SK-N-SH (cell line): ENCODE measurements around the gene FAM227A. TPM values are rescaled to one million over a fixed set of nuclear protein-coding genes. Genes with fewer than 3 reads are reported as not detected.

ENCODE experiments used
- CTCF ChIA-PET: fragments of 300-600, 350-600 bp; formaldehyde crosslinking; extraction: SDS; loops from one replicate; lab custom pipeline; 2021; lab: Yijun Ruan, JAX
- POLR2A ChIA-PET: fragments of 350-600 bp; sonication (Branson Sonifier 250); formaldehyde crosslinking; extraction: SDS; loops from one replicate; lab custom pipeline; 2020; ENCODE audit warnings: antibody characterized with exemption, inconsistent platforms; lab: Yijun Ruan, JAX
- DNase-seq: peaks from one replicate; pipeline ENCODE4 v3.0.0; 2012
- H2AFZ ChIP-seq: fragments of 200-600 bp; sonication (generic); 2 replicates; pipeline ENCODE4 v1.8.1; 2016; ENCODE audit warnings: antibody characterized with exemption, mild to moderate bottlenecking, low read depth
- H3F3A ChIP-seq: fragments of 200-600 bp; sonication (generic); replicated peaks from 2 replicates; pipeline ENCODE3; 2016; ENCODE audit warnings: antibody characterized with exemption, mild to moderate bottlenecking; ENCODE audit not compliant: insufficient read depth
- H3K27ac ChIP-seq, 2 experiments: fragments of 200-500 bp in 1 of 2; fragments of 200-600 bp in 1 of 2; sonication (Bioruptor generic) in 1 of 2; sonication (generic), shearing (Covaris generic) in 1 of 2; 2 replicates each; pipeline versions ENCODE4 v1.5.1 to v1.6.1; 2014 to 2016; ENCODE audit warnings: low read depth in 2 of 2, inconsistent platforms in 1 of 2, low read length in 1 of 2, mild to moderate bottlenecking in 1 of 2, mixed read lengths in 1 of 2
- H3K27me3 ChIP-seq: fragments of 200-600 bp; sonication (generic), shearing (Covaris generic); 2 replicates; pipeline ENCODE4 v1.6.1; 2016; ENCODE audit warnings: mixed run types; ENCODE audit not compliant: insufficient read depth
- H3K36me3 ChIP-seq, 2 experiments: fragments of 200-500 bp in 1 of 2; fragments of 200-600 bp in 1 of 2; sonication (Bioruptor generic) in 1 of 2; sonication (generic) in 1 of 2; replicated peaks in 1 of 2; 2 replicates each; pipeline versions ENCODE3 to v1.5.1; 2014 to 2016; ENCODE audit warnings: low read length in 1 of 2, mild to moderate bottlenecking in 1 of 2; ENCODE audit not compliant: insufficient read depth in 2 of 2, control insufficient read depth in 1 of 2
- H3K4me1 ChIP-seq, 2 experiments: fragments of 200-500 bp in 1 of 2; fragments of 200-600 bp in 1 of 2; sonication (Bioruptor generic) in 1 of 2; sonication (generic), shearing (Covaris generic) in 1 of 2; 2 replicates each; pipeline versions ENCODE4 v1.5.1 to v1.6.1; 2014 to 2016; ENCODE audit warnings: low read depth in 1 of 2, low read length in 1 of 2, mixed run types in 1 of 2; ENCODE audit not compliant: insufficient read depth in 2 of 2, control insufficient read depth in 1 of 2
- H3K4me2 ChIP-seq: fragments of 200-600 bp; sonication (generic), shearing (Covaris generic); 2 replicates; pipeline ENCODE4 v1.6.1; 2017; ENCODE audit warnings: mixed run types
- H3K4me3 ChIP-seq, 2 experiments: fragments of 200-500 bp in 1 of 2; fragments of 200-600 bp in 1 of 2; sonication (Bioruptor generic) in 1 of 2; sonication (generic), shearing (Covaris generic) in 1 of 2; 2 replicates each; pipeline versions ENCODE4 v1.5.1 to v1.8.1; 2014 to 2016; ENCODE audit warnings: low read depth in 2 of 2, inconsistent platforms in 1 of 2, low read length in 1 of 2, mild to moderate bottlenecking in 1 of 2, mixed read lengths in 1 of 2, moderate library complexity in 1 of 2
- H3K79me2 ChIP-seq: fragments of 200-600 bp; sonication (generic); 2 replicates; pipeline ENCODE4 v1.8.1; 2017; ENCODE audit warnings: mild to moderate bottlenecking; ENCODE audit not compliant: insufficient read depth
- H3K9ac ChIP-seq: fragments of 200-600 bp; sonication (generic); 2 replicates; pipeline ENCODE4 v1.6.1; 2017; ENCODE audit warnings: mixed run types
- H3K9me2 ChIP-seq: fragments of 200-600 bp; sonication (generic); 2 replicates; pipeline ENCODE4 v1.6.1; 2017; ENCODE audit warnings: mixed run types
- H3K9me3 ChIP-seq: fragments of 200-600 bp; sonication (generic); 2 replicates; pipeline ENCODE4 v1.6.1; 2017; ENCODE audit warnings: mixed run types, mild to moderate bottlenecking, moderate library complexity
- H4K20me1 ChIP-seq: fragments of 200-600 bp; sonication (generic); 2 replicates; pipeline ENCODE4 v1.6.1; 2017; ENCODE audit warnings: mild to moderate bottlenecking, mixed run types; ENCODE audit not compliant: insufficient read depth
- CHD2 ChIP-seq: fragments of 150-350 bp; IDR thresholded peaks from 2 replicates; pipeline ENCODE4 v1.6.1; 2018; ENCODE audit warnings: low read length; ENCODE audit not compliant: partially characterized antibody
- ELF1 ChIP-seq: IDR thresholded peaks from 2 replicates; pipeline ENCODE4 v1.4.0; 2012
- FOSL2 ChIP-seq: IDR thresholded peaks from 2 replicates; pipeline ENCODE4 v1.4.0; 2012; ENCODE audit warnings: low read depth, mild to moderate bottlenecking, moderate library complexity, borderline replicate concordance
- GATA2 ChIP-seq: sonication (generic); formaldehyde crosslinking; IDR thresholded peaks from 2 replicates; pipeline ENCODE4 v1.5.0; 2020; ENCODE audit warnings: mild to moderate bottlenecking, missing genetic modification reagents
- MXI1 ChIP-seq: IDR thresholded peaks from 2 replicates; pipeline ENCODE4 v1.6.1; 2012; ENCODE audit warnings: mild to moderate bottlenecking, low read depth, low read length, improper control_type of control experiment
- NFIC ChIP-seq: IDR thresholded peaks from 2 replicates; pipeline ENCODE4 v1.4.0; 2012; ENCODE audit warnings: borderline replicate concordance
- NRF1 ChIP-seq: IDR thresholded peaks from 2 replicates; pipeline ENCODE4 v1.6.1; 2012; ENCODE audit warnings: low read depth, mild to moderate bottlenecking, low read length
- RCOR1 ChIP-seq: fragments of 150-350 bp; IDR thresholded peaks from 2 replicates; pipeline ENCODE4 v1.6.1; 2017; ENCODE audit warnings: antibody characterized with exemption, low read length
- RFX5 ChIP-seq: IDR thresholded peaks from 2 replicates; pipeline ENCODE4 v1.6.1; 2012; ENCODE audit warnings: mild to moderate bottlenecking, improper control_type of control experiment, low read length
- RXRA ChIP-seq: IDR thresholded peaks from 2 replicates; pipeline ENCODE4 v1.4.0; 2012; ENCODE audit warnings: low read depth, mild to moderate bottlenecking, borderline replicate concordance
- YY1 ChIP-seq: IDR thresholded peaks from 2 replicates; pipeline ENCODE4 v1.4.0; 2012; ENCODE audit warnings: low read depth, mild to moderate bottlenecking
- WGBS: methylation state at CpG from one replicate; pipeline ENCODE4 v1.1.6; 2017; ENCODE audit warnings: low lambda C conversion rate; 5-methylcytosine and 5-hydroxymethylcytosine counted together
- polyA plus RNA-seq, 3 experiments: library from polyadenylated mRNA; depleted of rRNA; stranded (reverse); fragments of >200 nt; gene quantifications; 2 replicates each; pipeline ENCODE4 v1.2.3, GENCODE V29; 2012
- TF ChIP-seq, protein P1 (sequence below): IDR thresholded peaks from 2 replicates; pipeline ENCODE4 v1.6.1; 2012; ENCODE audit warnings: mild to moderate bottlenecking, low read depth, low read length, moderate library complexity
- TF ChIP-seq, protein P2 (sequence below): IDR thresholded peaks from 2 replicates; pipeline ENCODE4 v1.4.0; 2012; ENCODE audit warnings: low read depth, borderline replicate concordance
- TF ChIP-seq, protein P3 (sequence below): IDR thresholded peaks from 2 replicates; pipeline ENCODE4 v1.4.0; 2012; ENCODE audit warnings: low read depth, borderline replicate concordance
- TF ChIP-seq, protein P4 (sequence below): fragments of 200-600 bp; sonication (generic); IDR thresholded peaks from 2 replicates; pipeline ENCODE4 v1.6.1; 2017; ENCODE audit warnings: antibody characterized with exemption, mild to moderate bottlenecking, moderate library complexity

Gene FAM227A
- polyA plus RNA-seq, 1 of the 3 experiments (the other 2 are of a cell fraction) = 1.2 TPM

DNA sequence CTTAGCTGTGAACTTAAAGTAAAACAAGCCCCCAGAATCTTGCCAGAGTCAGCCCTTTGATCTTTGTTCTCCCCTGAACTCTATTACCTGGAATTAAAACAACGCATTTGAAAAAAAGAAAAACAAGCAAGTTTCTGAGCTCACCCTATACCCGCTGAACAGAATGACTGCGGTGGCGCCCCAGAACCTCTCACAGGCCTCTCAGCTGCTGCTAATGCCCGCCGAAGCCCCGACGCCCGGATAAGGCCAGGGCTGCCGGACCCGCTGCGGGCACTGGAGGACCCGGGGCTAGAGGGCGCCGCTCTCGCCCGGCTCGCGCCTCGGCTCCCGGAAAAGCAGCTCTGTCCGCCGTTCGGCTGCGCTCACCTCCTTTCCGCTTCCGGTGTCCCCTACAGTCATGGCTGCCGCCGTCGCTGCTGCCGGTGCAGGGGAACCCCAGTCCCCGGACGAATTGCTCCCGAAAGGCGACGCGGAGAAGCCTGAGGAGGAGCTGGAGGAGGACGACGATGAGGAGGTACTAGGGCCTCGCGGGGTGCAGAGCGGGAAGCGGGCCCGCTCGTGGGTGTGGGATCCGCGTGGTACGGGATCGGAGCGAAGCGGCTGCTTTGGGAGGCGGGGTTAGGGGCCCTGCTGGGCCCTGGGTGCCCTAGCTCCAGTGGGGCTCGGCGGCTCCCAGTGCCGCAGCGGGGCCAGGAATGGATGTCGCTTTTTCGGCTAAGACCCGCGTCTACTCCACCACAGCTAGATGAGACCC lies 25.6 kb upstream of the FAM227A start, which contains the start of gene TOMM22 (continued):
- TF ChIP-seq NRF1 (no peak), MXI1 (peak; percentile 64; the same call in 1 of the 2 replicates), RXRA (no peak), YY1 (peak; percentile 96), GATA2 (CRISPR knock-in tag) (no peak)
- TF ChIP-seq, protein P1, sequence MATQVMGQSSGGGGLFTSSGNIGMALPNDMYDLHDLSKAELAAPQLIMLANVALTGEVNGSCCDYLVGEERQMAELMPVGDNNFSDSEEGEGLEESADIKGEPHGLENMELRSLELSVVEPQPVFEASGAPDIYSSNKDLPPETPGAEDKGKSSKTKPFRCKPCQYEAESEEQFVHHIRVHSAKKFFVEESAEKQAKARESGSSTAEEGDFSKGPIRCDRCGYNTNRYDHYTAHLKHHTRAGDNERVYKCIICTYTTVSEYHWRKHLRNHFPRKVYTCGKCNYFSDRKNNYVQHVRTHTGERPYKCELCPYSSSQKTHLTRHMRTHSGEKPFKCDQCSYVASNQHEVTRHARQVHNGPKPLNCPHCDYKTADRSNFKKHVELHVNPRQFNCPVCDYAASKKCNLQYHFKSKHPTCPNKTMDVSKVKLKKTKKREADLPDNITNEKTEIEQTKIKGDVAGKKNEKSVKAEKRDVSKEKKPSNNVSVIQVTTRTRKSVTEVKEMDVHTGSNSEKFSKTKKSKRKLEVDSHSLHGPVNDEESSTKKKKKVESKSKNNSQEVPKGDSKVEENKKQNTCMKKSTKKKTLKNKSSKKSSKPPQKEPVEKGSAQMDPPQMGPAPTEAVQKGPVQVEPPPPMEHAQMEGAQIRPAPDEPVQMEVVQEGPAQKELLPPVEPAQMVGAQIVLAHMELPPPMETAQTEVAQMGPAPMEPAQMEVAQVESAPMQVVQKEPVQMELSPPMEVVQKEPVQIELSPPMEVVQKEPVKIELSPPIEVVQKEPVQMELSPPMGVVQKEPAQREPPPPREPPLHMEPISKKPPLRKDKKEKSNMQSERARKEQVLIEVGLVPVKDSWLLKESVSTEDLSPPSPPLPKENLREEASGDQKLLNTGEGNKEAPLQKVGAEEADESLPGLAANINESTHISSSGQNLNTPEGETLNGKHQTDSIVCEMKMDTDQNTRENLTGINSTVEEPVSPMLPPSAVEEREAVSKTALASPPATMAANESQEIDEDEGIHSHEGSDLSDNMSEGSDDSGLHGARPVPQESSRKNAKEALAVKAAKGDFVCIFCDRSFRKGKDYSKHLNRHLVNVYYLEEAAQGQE = no peak; the same call in 1 of the 2 replicates
- TF ChIP-seq, protein P2, sequence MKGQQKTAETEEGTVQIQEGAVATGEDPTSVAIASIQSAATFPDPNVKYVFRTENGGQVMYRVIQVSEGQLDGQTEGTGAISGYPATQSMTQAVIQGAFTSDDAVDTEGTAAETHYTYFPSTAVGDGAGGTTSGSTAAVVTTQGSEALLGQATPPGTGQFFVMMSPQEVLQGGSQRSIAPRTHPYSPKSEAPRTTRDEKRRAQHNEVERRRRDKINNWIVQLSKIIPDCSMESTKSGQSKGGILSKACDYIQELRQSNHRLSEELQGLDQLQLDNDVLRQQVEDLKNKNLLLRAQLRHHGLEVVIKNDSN = no peak
- TF ChIP-seq, all 33 proteins: peak for 14

DNA sequence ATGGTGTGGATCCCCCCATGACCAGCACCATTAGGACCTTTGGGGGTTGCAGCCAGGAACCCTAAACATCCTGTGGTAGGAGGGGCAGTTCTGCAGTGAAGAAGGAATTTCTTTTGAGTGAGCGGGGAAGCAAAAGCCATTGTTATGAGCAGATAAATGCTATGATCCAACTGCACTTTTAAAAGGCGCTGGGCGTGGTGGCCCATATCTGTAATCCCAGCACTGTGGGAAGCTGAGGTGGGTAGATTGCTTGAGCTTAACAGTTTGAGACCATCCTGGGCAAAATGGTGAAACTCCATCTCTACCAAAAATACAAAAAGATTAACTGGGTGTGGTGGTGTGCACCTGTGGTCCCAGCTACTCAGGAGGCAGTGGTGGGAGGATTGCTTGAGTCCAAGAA lies 19.6 kb upstream of the FAM227A start:
- no peaks in the 10 kb centered on the region for H3K27me3 ChIP-seq
- H3K9me3 ChIP-seq = no peaks in the 10 kb centered on the region
- CTCF ChIA-PET = no interaction called here
- WGBS = 96% methylated on average over 3 of the region's 3 CpGs
- TF ChIP-seq RFX5 (no peak), ELF1 (no peak), YY1 (no peak), FOSL2 (no peak), GATA2 (CRISPR knock-in tag) (no peak), RCOR1 (no peak), NFIC (no peak), CHD2 (no peak)
- TF ChIP-seq, protein P3, sequence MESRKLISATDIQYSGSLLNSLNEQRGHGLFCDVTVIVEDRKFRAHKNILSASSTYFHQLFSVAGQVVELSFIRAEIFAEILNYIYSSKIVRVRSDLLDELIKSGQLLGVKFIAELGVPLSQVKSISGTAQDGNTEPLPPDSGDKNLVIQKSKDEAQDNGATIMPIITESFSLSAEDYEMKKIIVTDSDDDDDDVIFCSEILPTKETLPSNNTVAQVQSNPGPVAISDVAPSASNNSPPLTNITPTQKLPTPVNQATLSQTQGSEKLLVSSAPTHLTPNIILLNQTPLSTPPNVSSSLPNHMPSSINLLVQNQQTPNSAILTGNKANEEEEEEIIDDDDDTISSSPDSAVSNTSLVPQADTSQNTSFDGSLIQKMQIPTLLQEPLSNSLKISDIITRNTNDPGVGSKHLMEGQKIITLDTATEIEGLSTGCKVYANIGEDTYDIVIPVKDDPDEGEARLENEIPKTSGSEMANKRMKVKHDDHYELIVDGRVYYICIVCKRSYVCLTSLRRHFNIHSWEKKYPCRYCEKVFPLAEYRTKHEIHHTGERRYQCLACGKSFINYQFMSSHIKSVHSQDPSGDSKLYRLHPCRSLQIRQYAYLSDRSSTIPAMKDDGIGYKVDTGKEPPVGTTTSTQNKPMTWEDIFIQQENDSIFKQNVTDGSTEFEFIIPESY = no peak
- TF ChIP-seq, protein P4, sequence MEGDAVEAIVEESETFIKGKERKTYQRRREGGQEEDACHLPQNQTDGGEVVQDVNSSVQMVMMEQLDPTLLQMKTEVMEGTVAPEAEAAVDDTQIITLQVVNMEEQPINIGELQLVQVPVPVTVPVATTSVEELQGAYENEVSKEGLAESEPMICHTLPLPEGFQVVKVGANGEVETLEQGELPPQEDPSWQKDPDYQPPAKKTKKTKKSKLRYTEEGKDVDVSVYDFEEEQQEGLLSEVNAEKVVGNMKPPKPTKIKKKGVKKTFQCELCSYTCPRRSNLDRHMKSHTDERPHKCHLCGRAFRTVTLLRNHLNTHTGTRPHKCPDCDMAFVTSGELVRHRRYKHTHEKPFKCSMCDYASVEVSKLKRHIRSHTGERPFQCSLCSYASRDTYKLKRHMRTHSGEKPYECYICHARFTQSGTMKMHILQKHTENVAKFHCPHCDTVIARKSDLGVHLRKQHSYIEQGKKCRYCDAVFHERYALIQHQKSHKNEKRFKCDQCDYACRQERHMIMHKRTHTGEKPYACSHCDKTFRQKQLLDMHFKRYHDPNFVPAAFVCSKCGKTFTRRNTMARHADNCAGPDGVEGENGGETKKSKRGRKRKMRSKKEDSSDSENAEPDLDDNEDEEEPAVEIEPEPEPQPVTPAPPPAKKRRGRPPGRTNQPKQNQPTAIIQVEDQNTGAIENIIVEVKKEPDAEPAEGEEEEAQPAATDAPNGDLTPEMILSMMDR = no peak
- no peak overlapping the region for H2AFZ ChIP-seq
- POLR2A ChIA-PET = no interaction called here
- peaks cover 0 to 3% of the 10 kb centered on the region in 2 experiments for H3K36me3 ChIP-seq
- no peak overlapping the region for H3K27ac ChIP-seq
- no peak overlapping the region for H3K4me3 ChIP-seq
- H3K4me1 ChIP-seq = no peaks in the 10 kb centered on the region
- no peaks in the 10 kb centered on the region for H3K79me2 ChIP-seq
- no peak overlapping the region for H3K4me2 ChIP-seq
- no peaks in the 10 kb centered on the region for H3K9me2 ChIP-seq
- no peak for DNase-seq
- no peaks in the 10 kb centered on the region for H3F3A ChIP-seq
- H3K9ac ChIP-seq = no peak overlapping the region
- no peaks in the 10 kb centered on the region for H4K20me1 ChIP-seq
